GM08714 (cell line): ENCODE data around the gene NUDT9.

Source experiments
- H3K4me3 ChIP-seq: fragments of 200-500 bp; sonication (Bioruptor generic); 2 replicates; pipeline ENCODE4 v1.5.1; 2014; ENCODE audit warnings: mild to moderate bottlenecking, low read length, inconsistent platforms
- ZNF274 ChIP-seq: IDR thresholded peaks from 2 replicates; pipeline ENCODE4 v1.6.1; 2012; ENCODE audit warnings: mild to moderate bottlenecking, low read depth, low read length

NUDT9 gene

GRCh38 chr4:87505862-87506261 lies 83.5 kb downstream of the NUDT9 start:
- TF ChIP-seq ZNF274: no peak
- no peak overlapping the region for H3K4me3 ChIP-seq

- no peak overlapping the region for H3K4me3 ChIP-seq
- TF ChIP-seq ZNF274: no peak
These were observed 84.8 kb downstream of the NUDT9 start for GRCh38 chr4:87506974-87507701.
